GM18502 (cell line): ENCODE measurements around the gene DELE1.
"Not testable (repeated sequence)": the region's sequence is repeated elsewhere in the genome, so short reads cannot be mapped to it uniquely, and the experiment has no call there.

Experiments
- ATAC-seq: cut with Tn5 transposase; IDR thresholded peaks from one replicate; pipeline ENCODE4 v1.9.1; 2021; ENCODE audit warnings: mild to moderate bottlenecking; ENCODE audit not compliant: unreplicated experiment, poor library complexity

Gene DELE1

GRCh38 chr5:141883892-141884318, 39.8 kb upstream of the DELE1 start:
- ATAC-seq, result no peak

GRCh38 chr5:141889282-141889871, 34.3 kb upstream of the DELE1 start:
- ATAC-seq, result no peak

DNA sequence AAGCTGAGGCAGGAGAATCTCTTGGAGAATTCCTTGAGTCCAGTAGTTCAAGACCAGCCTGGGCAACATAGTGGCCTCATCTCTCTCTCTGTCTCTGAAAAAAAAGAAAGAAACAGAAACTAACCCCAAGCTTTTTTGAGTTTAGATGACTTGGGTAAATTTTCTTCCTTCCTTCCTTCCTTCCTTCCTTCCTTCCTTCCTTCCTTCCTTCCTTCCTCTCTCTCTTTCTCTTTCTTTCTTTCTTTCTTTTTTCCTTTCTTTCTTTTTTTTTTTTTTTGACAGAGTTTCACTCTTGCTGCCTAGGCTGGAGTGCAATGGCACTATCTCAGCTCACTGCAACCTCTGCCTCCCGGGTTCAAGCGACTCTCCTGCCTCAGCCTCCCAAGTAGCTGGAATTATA, 33.2 kb upstream of the DELE1 start:
- not testable (repeated sequence) for ATAC-seq

DNA sequence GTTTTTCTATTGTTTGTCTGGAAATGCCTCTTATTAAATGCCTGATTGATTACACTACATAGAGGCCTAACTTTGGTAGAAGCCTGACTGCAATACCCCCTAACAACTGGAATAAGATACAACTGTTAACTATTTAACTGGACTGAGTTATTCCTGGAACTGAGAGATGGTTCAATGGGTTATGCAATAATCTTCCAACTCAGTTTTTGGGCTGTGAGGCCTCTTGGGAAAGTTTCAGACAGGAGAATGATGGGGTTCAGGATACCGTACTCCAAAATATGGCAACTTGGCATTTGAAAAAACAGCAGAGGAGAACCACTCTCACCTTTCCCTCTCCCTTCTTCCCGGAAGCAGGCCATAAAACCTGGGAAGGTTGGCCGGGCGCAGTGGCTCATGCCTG, 26.2 kb upstream of the DELE1 start:
- no peak for ATAC-seq

DNA sequence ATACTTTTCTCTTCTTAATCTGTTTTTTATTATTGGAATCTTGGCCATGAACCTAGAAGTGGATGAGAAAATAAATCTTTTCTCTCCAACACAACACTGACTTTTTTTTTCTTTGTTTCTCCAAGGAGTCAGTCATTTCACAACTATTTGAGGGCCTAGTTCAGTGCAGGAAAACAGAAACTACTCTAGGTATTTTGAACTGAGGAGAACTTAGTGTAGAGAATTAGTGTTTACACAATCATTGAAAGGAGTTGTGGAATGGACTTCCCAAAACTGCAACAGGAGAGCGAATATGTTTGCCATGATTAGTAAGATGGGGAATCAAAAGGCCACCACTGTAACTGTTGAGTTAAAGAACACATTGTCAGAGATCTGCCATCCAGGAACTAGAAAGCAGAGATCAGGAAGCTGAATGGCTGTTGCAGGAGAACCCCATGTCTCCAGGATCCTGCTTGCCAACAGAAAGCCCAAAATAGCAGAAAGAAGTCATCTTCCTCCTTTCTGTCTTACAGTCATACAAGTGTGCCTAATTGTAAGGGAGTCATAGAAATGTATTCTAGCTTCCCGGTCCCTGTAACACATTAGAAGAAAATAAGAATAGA, 25.1 kb upstream of the DELE1 start:
- ATAC-seq, result no peak

GRCh38 chr5:141902015-141902814, 21.5 kb upstream of the DELE1 start:
- no peak for ATAC-seq

DNA sequence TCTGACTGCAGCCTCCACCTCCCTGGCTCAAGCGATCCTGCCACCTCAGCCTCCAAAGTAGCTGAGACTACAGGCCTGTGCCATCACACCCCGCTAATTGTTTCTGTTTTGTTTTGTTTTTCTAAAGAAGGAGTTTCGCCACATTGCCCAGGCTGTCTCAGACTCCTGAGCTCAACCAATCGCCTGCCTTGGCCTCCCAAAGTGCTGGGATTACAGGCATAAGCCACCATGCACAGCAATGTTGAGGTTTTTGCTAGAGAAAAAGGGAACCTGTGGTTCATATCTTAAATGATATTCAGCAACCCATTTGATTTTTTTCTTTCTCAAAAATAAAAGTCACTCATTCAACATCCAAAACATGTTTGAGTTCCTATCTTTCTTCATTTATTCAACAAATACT, 20.4 kb upstream of the DELE1 start:
- ATAC-seq, result no peak

DNA sequence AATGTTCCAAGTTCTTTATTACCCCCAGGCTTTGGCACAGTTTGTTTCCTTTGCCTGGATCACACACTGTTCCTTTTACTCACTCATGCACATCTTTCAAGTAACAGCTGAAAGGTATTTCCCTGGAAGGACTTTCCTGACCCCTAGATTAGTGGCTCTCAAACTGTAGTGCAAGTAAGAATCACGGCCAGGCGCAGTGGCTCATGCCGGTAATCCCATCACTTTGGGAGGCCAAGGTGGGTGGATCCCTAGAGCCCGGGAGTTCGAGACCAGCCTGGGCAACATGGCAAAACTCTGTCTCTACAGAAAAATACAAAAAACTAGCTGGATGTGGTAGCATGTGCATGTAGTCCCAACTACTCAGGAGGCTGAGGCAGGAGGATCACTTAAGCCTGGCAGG, 19.1 kb upstream of the DELE1 start:
- ATAC-seq, result no peak

- no peak for ATAC-seq
Measured at GRCh38 chr5:141906517-141906916, 17.2 kb upstream of the DELE1 start.

GRCh38 chr5:141906972-141907371, 16.7 kb upstream of the DELE1 start:
- ATAC-seq, result no peak

DNA sequence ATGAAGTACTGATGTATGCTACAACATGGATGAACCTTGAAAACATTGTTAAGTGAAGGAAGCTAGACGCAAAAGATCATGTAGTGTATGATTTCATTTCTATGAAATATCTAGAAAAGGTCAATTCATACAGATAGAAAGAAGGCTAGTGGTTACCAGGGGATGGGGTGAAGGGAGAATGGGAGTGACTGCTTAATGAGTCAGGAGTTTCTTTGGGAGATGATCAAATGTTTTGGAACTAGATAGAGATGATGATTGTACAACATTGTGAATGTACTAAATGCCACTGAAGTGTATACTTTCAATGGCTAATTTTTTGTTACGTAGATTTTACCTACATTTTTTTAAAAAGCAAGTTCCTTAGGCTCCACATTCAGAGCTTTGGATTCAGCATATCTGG, 14.9 kb upstream of the DELE1 start:
- no peak for ATAC-seq

GRCh38 chr5:141909212-141909611, 14.5 kb upstream of the DELE1 start:
- ATAC-seq, result no peak

DNA sequence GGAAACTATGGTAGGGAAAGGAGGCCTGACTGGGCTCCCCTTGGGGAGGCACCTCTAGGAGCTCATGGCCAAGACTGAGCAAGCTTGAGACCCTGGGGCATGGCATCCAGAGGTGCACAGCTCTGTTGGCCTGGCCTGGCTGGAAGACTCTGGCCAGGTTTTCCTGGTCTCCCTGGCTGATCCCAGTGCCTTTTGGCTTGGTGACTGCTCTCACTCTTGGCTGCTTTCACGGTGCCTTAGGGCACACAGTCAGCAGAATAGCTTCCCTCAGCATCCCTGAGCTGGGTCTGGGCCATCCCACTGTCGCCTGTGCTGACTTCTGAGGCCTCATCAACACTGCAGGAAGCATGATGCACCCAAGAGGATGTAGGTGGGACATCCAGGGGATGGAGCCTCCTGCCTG, 13.4 kb upstream of the DELE1 start:
- no peak for ATAC-seq

DNA sequence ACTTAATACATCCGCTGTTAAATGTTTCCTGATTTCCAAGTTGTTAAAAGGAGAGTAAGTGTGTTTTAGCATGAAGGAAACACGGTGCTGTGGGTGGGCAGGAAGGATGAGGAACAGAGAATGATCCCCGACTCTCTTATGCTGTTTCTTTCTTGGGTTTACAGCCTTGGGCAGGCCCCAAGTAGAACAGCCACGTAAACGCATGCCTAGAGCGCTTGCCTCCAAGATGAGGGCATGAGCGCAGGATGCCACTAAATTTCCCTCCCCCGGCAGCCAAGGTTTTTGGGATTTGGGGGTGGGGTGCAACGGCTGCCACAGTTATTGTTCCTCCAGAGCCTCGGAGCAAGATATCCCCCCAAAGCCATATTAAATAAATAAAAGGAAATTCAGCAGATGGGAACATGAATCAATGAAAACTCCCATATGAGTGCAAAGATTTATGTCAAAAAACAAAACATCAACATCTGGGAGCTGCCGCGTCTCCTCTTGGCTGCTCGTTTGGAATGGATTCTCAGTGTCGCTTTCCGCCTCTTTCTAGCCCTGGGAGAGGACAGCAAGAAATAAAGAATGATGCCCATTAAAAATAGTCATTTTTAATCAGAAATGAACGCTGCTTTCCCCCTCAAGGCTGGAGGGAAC, 10.0 kb upstream of the DELE1 start:
- ATAC-seq, result no peak

DNA sequence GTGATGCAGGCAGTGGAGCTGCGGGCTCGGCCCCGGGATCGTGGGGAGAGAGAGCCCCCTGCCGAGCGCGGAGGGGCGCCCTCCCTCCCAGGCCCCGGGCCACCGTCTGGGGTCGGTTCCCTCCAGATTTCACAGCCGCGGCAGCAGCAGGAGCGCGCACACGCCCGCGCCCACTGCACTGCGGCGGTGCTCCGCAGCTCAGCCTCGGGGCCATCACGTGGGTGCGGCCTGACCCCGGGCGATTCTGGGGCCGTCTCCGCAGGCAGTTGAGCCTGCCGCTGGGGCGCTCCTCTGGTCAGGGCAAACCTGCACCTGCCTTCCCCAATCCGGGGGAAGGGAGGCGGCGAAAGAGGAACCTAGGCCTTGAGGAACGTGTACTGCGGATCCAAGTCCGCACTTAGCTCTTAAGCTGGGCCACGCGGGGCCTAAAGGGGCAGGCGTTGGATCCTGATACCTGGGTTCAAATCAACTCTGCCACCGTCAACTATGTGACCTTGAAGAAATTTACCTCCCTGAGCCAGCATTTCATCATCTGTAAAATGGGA, 9.4 kb upstream of the DELE1 start:
- ATAC-seq, result no peak

- no peak for ATAC-seq
Measured at GRCh38 chr5:141914797-141915196, 8.9 kb upstream of the DELE1 start.

- ATAC-seq, result peak; percentile 37
Measured at GRCh38 chr5:141915881-141916336, 7.8 kb upstream of the DELE1 start.

- peak; percentile 42 for ATAC-seq
Measured at GRCh38 chr5:141916522-141916921, 7.1 kb upstream of the DELE1 start.

DNA sequence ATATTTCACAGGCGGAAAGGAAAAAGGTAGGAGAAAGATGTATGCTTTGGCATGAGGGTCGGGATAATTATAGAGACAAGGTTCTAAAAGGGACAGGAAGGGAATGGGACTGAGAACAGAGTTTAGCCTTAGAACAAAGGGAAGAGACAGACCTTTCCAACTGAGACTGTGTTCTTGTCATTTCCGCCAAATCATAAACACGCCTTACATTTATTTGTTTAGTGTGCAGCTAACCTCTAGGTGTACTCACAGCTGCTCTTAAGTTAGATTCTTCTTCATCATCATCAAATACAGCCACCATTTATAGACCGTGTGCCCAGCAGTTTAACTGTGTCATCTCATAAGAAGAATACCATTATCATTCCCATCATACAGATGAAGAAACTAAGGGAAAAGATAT, 5.9 kb upstream of the DELE1 start:
- ATAC-seq, result no peak

- no peak for ATAC-seq
Measured at GRCh38 chr5:141919218-141920119, 4.2 kb upstream of the DELE1 start.
